Lung (tissue), 12 donors: ENCODE results near the gene MACIR. TPM values are rescaled to one million over a fixed set of nuclear protein-coding genes. Genes with fewer than 3 reads are reported as not detected.

ENCODE experiments used
- ATAC-seq: fragments of 200-7000 bp; cut with Tn5 transposase; one replicate; pipeline ENCODE4 v1.9.1; 2020; ENCODE audit warnings: moderate number of reproducible peaks; ENCODE audit not compliant: insufficient read depth, low FRiP score
- DNase-seq, 3 donors: peaks; one replicate each; pipeline ENCODE4 v3.0.0-alpha.2; 2013 to 2017
- H3K27ac ChIP-seq, 2 donors: one replicate each; pipeline ENCODE4 v1.5.1; 2013; ENCODE audit warnings: mild to moderate bottlenecking in 2 of 2, moderate library complexity in 2 of 2, control low read depth in 1 of 2, inconsistent platforms in 1 of 2, low read depth in 1 of 2, low read length in 1 of 2
- H3K27me3 ChIP-seq, 3 donors: one replicate each; pipeline ENCODE4 v1.5.1; 2013; ENCODE audit warnings: low read length in 2 of 3; ENCODE audit not compliant: control insufficient read depth in 3 of 3, insufficient read depth in 3 of 3
- H3K36me3 ChIP-seq, 4 donors: one replicate each; pipeline ENCODE4 v1.5.1; 2013; ENCODE audit warnings: low read length in 4 of 4, mild to moderate bottlenecking in 1 of 4, moderate library complexity in 1 of 4; ENCODE audit not compliant: control insufficient read depth in 4 of 4, insufficient read depth in 4 of 4
- H3K4me1 ChIP-seq, 5 donors: one replicate each; pipeline ENCODE4 v1.5.1; 2013; ENCODE audit warnings: low read length in 5 of 5, mild to moderate bottlenecking in 2 of 5, moderate library complexity in 1 of 5; ENCODE audit not compliant: control insufficient read depth in 5 of 5, insufficient read depth in 5 of 5
- H3K4me3 ChIP-seq: one replicate; pipeline ENCODE4 v1.5.1; 2013; ENCODE audit warnings: mild to moderate bottlenecking, control low read depth, moderate library complexity
- H3K9ac ChIP-seq, 2 donors: one replicate each; pipeline ENCODE4 v1.5.1; 2013; ENCODE audit warnings: low read length in 2 of 2, control low read depth in 1 of 2; ENCODE audit not compliant: insufficient read depth in 1 of 2
- H3K9me3 ChIP-seq, 4 donors: one replicate each; pipeline ENCODE4 v1.5.1; 2013; ENCODE audit warnings: low read length in 3 of 4, mild to moderate bottlenecking in 1 of 4, moderate library complexity in 1 of 4; ENCODE audit not compliant: control insufficient read depth in 4 of 4, insufficient read depth in 3 of 4
- WGBS, 2 donors: extraction: QIAGEN DNeasy Blood & Tissue Kit; methylation state at CpG; one replicate each; pipeline ENCODE4 v1.1.7; 2013; 5-methylcytosine and 5-hydroxymethylcytosine counted together
- polyA plus RNA-seq, 2 donors: library from polyadenylated mRNA; stranded (reverse); fragments of 200-250 nt; gene quantifications; one replicate each; pipeline ENCODE4 v1.2.1, GENCODE V29; 2013
- total RNA-seq, 2 donors: library from RNA; depleted of rRNA in 1 of 2; stranded (reverse); fragments of >200 nt in 1 of 2; gene quantifications; one replicate each; pipeline ENCODE4 v1.2.1, GENCODE V29; 2014 to 2021
- TF ChIP-seq, protein P1 (sequence below): IDR thresholded peaks from 2 replicates; pipeline ENCODE4 v1.5.1; 2012; ENCODE audit warnings: mild to moderate bottlenecking; ENCODE audit errors: control extremely low read depth, extremely low read depth
- donor health status: control.
- donor health status: control.
- donor health status: Bipolar disorder and iron deficiency.
- donor health status: healthy.
- donor health status: DM: yes; HTN: yes; CAD: no.

MACIR gene
- total and polyA plus RNA-seq, 4 donors, result 3.9 to 9.9 (median 5.0) TPM

GRCh38 chr5:103305809-103306208 is 47.2 kb downstream of the MACIR start:
- TF ChIP-seq, protein P1, sequence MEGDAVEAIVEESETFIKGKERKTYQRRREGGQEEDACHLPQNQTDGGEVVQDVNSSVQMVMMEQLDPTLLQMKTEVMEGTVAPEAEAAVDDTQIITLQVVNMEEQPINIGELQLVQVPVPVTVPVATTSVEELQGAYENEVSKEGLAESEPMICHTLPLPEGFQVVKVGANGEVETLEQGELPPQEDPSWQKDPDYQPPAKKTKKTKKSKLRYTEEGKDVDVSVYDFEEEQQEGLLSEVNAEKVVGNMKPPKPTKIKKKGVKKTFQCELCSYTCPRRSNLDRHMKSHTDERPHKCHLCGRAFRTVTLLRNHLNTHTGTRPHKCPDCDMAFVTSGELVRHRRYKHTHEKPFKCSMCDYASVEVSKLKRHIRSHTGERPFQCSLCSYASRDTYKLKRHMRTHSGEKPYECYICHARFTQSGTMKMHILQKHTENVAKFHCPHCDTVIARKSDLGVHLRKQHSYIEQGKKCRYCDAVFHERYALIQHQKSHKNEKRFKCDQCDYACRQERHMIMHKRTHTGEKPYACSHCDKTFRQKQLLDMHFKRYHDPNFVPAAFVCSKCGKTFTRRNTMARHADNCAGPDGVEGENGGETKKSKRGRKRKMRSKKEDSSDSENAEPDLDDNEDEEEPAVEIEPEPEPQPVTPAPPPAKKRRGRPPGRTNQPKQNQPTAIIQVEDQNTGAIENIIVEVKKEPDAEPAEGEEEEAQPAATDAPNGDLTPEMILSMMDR, result no peak
- H3K36me3 ChIP-seq, result no peaks in the 10 kb centered on the region
- WGBS, 2 donors, result 71 to 82% methylated on average over 4 of the region's 4 CpGs
- H3K9me3 ChIP-seq, result no peaks in the 10 kb centered on the region
- H3K4me3 ChIP-seq, result no peak overlapping the region
- DNase-seq (no peak), ATAC-seq (no peak)
- H3K4me1 ChIP-seq, result peaks cover 0 to 1% (median 0%) of the 10 kb centered on the region in 5 donors
- no peak overlapping the region for H3K27ac ChIP-seq
- H3K27me3 ChIP-seq, result no peaks in the 10 kb centered on the region
- no peak overlapping the region for H3K9ac ChIP-seq

GRCh38 chr5:103307470-103307869 is 48.9 kb downstream of the MACIR start:
- H3K9ac ChIP-seq, result no peak overlapping the region
- TF ChIP-seq, protein P1, result no peak
- H3K36me3 ChIP-seq, result no peaks in the 10 kb centered on the region
- no peak overlapping the region for H3K27ac ChIP-seq
- no peak overlapping the region for H3K4me3 ChIP-seq
- WGBS, 2 donors, result 67 to 77% methylated on average over 3 of the region's 3 CpGs
- H3K27me3 ChIP-seq, result no peaks in the 10 kb centered on the region
- H3K4me1 ChIP-seq, result no peaks in the 10 kb centered on the region
- ATAC-seq (no peak), DNase-seq (no peak)
- H3K9me3 ChIP-seq, result no peaks in the 10 kb centered on the region

DNA sequence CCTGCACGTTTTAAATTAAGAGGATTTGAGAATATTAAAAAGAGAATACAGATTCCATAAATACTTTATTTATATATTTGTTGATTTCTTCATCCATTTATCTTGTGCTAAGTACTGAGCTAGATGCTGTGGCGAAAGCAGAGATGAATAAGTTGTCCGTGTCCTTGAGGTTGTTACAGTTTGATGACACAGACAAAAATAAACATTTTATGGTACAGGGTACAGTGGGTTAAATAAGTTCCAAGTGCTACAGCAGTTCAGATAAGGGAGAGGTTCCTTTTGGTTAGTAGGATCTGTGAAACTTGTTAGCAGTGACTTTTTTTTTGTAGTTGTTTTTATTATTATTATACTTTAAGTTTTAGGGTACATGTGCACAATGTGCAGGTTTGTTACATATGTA is 50.2 kb downstream of the MACIR start:
- Histone ChIP-seq H3K9ac (no peak overlapping the region), H3K4me3 (no peak overlapping the region), H3K4me1 (no peaks in the 10 kb centered on the region), H3K27me3 (no peaks in the 10 kb centered on the region), H3K9me3 (no peaks in the 10 kb centered on the region), H3K27ac (no peak overlapping the region), H3K36me3 (no peaks in the 10 kb centered on the region)
- ATAC-seq, result no peak
- DNase-seq, result no peak
- 73 to 89% methylated on average over 3 of the region's 3 CpGs for WGBS, 2 donors
- TF ChIP-seq, protein P1, result no peak

GRCh38 chr5:103313056-103313455 is 54.5 kb downstream of the MACIR start:
- no peak overlapping the region for H3K4me3 ChIP-seq
- H3K9me3 ChIP-seq, result no peaks in the 10 kb centered on the region
- no peak overlapping the region for H3K9ac ChIP-seq
- TF ChIP-seq, protein P1, result no peak
- H3K36me3 ChIP-seq, result no peaks in the 10 kb centered on the region
- H3K27ac ChIP-seq, result no peak overlapping the region
- DNase-seq (no peak), ATAC-seq (no peak)
- no peaks in the 10 kb centered on the region for H3K4me1 ChIP-seq
- no peaks in the 10 kb centered on the region for H3K27me3 ChIP-seq
- WGBS, 2 donors, result 96 to 98% methylated on average over 3 of the region's 3 CpGs
